ENCODE measurements around the gene SIT1.

SIT1 gene

DNA sequence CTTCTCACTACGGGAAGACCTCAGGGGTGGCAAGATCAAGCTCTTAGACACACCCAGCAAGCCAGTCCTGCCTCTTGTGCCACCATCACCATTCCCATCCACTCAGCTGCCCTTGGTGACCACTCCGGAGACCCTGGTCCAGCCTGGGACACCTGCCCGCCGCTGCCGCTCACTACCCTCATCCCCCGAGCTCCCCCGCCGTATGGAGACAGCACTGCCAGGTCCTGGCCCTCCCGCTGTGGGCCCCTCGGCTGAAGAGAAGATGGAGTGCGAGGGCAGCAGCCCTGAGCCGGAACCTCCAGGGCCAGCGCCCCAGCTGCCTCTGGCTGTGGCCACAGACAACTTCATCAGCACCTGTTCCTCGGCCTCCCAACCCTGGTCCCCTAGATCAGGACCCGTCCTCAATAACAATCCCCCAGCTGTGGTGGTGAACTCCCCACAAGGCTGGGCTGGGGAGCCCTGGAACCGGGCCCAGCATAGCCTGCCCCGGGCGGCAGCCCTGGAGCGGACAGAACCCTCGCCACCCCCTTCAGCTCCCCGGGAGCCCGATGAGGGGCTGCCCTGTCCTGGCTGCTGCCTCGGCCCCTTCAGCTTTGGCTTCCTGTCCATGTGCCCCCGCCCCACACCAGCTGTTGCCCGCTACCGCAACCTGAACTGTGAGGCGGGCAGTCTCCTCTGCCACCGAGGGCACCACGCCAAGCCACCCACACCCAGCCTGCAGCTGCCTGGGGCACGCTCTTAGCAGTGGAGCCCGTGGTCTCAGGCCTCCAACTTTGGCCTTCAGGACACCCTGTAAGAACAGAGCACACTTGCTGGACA is 41.5 kb downstream of the SIT1 start:
- H3K9me3 ChIP-seq (ENCODE audit: control insufficient read depth, low read length): no peaks in the 10 kb centered on the region

DNA sequence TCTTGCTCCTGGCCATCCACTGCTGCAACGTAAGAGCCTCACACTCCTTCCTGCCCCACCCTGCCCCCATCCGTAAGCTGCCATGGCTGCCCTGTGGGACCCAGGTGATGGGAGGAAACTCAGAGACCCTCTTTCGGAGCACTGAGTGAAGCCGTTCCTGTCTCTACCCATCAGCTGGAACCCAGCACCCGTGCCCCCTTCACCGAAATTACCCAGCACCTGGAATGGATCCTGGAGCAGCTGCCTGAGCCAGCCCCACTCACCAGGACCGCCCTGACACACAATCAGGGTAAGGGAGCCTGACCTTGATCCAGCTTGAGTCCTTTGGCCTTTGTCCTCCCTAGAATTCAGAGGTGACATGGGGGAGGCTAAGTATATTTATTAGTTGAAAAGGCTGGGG is 42.5 kb downstream of the SIT1 start:
- H3K9me3 ChIP-seq (ENCODE audit: control insufficient read depth, low read length): no peaks in the 10 kb centered on the region
- H3K27ac ChIP-seq (ENCODE audit: insufficient read depth, low read length, poor library complexity, severe bottlenecking): no peak overlapping the region
- peaks cover 23% of the 10 kb centered on the region for H3K36me3 ChIP-seq (ENCODE audit: control insufficient read depth, insufficient read depth, low read length)
- no peaks in the 10 kb centered on the region for H3K27me3 ChIP-seq (replicated peaks; ENCODE audit: control insufficient read depth, insufficient read depth, low read length, poor library complexity, severe bottlenecking)
- DNase-seq: no peak
- peaks cover 20% of the 10 kb centered on the region for H3K4me1 ChIP-seq (ENCODE audit: control insufficient read depth, insufficient read depth, low read length, poor library complexity, severe bottlenecking)
- no peak overlapping the region for H3K4me3 ChIP-seq (ENCODE audit: insufficient read depth, low read depth, low read length, poor library complexity, severe bottlenecking)

More for the DNA sequence above, 41.5 kb downstream of the SIT1 start:
- no peak overlapping the region for H3K27ac ChIP-seq (ENCODE audit: insufficient read depth, low read length, poor library complexity, severe bottlenecking)
- no peaks in the 10 kb centered on the region for H3K27me3 ChIP-seq (replicated peaks; ENCODE audit: control insufficient read depth, insufficient read depth, low read length, poor library complexity, severe bottlenecking)
- no peak overlapping the region for H3K4me3 ChIP-seq (ENCODE audit: insufficient read depth, low read depth, low read length, poor library complexity, severe bottlenecking)
- peaks cover 20% of the 10 kb centered on the region for H3K4me1 ChIP-seq (ENCODE audit: control insufficient read depth, insufficient read depth, low read length, poor library complexity, severe bottlenecking)
- DNase-seq: no peak
- H3K36me3 ChIP-seq (ENCODE audit: control insufficient read depth, insufficient read depth, low read length): peaks cover 23% of the 10 kb centered on the region

DNA sequence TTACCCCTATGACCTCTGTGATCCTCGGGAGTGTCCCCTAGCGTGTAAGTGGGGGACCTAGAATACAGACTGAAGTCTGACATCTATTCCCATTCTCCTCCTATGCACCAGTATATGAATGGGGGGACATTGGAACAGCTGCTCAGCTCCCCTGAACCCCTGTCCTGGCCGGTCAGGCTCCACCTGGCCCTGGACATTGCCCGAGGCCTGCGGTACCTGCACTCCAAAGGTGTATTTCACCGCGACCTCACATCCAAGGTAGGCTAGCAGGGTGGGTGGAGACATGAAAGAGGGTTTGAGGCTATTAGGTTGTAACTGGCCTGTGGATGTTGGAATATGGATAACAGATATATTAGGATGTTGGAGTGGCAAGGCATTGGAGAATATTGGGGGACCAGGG is 44.0 kb downstream of the SIT1 start:
- Histone ChIP-seq H3K27ac (ENCODE audit: insufficient read depth, low read length, poor library complexity, severe bottlenecking) (no peak overlapping the region), H3K36me3 (ENCODE audit: control insufficient read depth, insufficient read depth, low read length) (peaks cover 23% of the 10 kb centered on the region), H3K27me3 (replicated peaks; ENCODE audit: control insufficient read depth, insufficient read depth, low read length, poor library complexity, severe bottlenecking) (no peaks in the 10 kb centered on the region), H3K4me3 (ENCODE audit: insufficient read depth, low read depth, low read length, poor library complexity, severe bottlenecking) (no peak overlapping the region), H3K9me3 (ENCODE audit: control insufficient read depth, low read length) (no peaks in the 10 kb centered on the region), H3K4me1 (ENCODE audit: control insufficient read depth, insufficient read depth, low read length, poor library complexity, severe bottlenecking) (peaks cover 20% of the 10 kb centered on the region)
- no peak for DNase-seq

DNA sequence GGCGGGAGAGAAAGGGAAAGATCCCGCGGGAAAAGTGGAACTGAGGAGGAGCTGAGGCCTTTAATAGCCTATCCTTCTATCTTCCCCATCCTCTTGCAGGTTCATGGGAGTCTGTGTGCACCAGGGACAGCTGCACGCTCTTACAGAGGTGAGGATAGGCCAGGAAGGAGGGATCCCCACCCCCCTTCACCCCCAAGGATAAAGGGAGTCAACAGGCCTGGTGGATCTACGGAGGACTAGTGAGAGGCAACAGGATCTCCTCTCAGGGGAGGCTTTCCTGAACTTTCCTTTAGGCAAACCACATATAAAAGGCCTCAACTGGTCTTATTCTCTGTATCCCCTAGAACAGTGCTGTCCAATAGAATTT is 44.6 kb downstream of the SIT1 start:
- Histone ChIP-seq H3K9me3 (ENCODE audit: control insufficient read depth, low read length) (no peaks in the 10 kb centered on the region), H3K4me1 (ENCODE audit: control insufficient read depth, insufficient read depth, low read length, poor library complexity, severe bottlenecking) (peaks cover 20% of the 10 kb centered on the region), H3K27ac (ENCODE audit: insufficient read depth, low read length, poor library complexity, severe bottlenecking) (peak overlapping the region; percentile 81), H3K27me3 (replicated peaks; ENCODE audit: control insufficient read depth, insufficient read depth, low read length, poor library complexity, severe bottlenecking) (no peaks in the 10 kb centered on the region), H3K36me3 (ENCODE audit: control insufficient read depth, insufficient read depth, low read length) (peaks cover 23% of the 10 kb centered on the region), H3K4me3 (ENCODE audit: insufficient read depth, low read depth, low read length, poor library complexity, severe bottlenecking) (peak overlapping the region; percentile 69)
- no peak for DNase-seq

DNA sequence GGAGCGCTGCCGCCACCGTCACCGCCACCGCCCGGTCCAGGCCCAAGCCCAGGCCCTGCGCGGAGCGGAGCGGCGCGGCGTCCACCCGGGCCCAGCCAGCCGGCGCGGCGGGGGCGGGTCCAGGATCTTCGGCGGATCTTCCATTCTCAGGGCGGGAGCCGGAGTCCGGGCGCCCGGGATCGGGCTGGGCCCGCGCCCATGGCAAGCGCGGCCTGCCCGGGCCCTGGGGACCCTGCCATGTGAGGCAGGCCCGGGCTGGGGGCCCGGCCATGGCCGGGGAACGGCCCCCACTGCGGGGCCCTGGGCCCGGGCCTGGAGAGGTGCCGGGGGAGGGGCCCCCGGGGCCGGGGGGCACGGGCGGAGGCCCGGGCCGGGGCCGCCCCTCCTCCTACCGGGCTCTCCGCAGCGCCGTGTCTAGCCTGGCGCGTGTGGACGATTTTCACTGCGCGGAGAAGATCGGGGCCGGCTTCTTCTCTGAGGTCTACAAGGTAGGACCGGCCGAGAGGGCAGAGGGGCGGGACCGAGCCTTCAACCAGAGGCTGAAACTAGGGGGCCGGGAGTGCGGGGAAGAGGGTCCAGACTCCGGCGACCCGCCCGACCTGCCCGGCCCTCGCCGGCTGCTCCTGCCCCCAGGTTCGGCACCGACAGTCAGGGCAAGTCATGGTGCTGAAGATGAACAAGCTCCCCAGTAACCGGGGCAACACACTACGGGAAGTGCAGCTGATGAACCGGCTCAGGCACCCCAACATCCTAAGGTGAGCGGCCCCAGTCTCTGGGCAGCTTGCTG is 45.2 kb downstream of the SIT1 start:
- H3K4me1 ChIP-seq (ENCODE audit: control insufficient read depth, insufficient read depth, low read length, poor library complexity, severe bottlenecking): peaks cover 20% of the 10 kb centered on the region
- no peaks in the 10 kb centered on the region for H3K27me3 ChIP-seq (replicated peaks; ENCODE audit: control insufficient read depth, insufficient read depth, low read length, poor library complexity, severe bottlenecking)
- peak overlapping the region; percentile 81 for H3K27ac ChIP-seq (ENCODE audit: insufficient read depth, low read length, poor library complexity, severe bottlenecking)
- H3K36me3 ChIP-seq (ENCODE audit: control insufficient read depth, insufficient read depth, low read length): peaks cover 23% of the 10 kb centered on the region
- H3K4me3 ChIP-seq (ENCODE audit: insufficient read depth, low read depth, low read length, poor library complexity, severe bottlenecking): peak overlapping the region; percentile 69
- DNase-seq: peak in 2 of 3 donors; percentile 12 to 21
- H3K9me3 ChIP-seq (ENCODE audit: control insufficient read depth, low read length): no peaks in the 10 kb centered on the region

DNA sequence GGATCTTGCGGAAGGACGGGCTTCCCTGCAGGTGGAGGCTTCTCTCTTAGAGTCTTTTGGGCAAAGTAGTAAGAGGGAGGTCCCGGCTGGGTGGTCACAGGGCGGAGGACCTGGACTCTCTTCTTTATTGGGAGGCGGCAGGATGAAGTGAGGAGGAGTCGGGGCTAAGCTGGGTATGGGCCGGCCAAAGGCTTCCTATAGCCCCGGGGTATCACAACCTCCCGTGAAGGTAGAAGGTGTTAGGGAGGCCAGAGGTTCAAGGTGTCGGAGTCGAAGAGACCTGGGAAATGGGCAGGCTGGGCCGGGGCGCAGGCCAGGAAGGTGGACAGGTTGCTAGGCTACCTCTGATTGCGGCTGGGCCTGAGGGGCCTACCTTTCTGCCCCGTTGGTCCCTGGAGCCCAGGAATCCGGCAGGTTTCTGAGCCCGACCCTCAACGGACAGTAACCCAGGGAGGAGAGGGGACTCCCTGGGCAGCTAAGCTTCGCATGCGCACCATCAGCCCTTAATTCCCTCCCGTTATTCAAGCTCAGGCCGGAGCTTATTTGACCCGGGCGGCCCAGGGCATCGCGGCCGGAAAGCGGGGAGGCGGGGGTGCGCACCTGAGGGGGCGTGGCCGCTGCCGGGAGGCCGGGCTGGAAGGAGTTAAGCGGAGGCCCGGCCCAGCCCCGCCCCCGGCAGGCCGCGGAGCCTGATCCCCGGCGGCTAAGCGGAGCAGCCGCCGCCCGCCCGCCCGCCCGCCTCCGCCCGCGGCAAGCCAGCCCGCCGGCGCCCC is 46.0 kb downstream of the SIT1 start, which contains the start of gene TESK1:
TSS of gene TESK1 (plus strand) at position 685 of the 773 bp plus-strand sequence. CDS start 358 bp downstream, outside the sequence.
- peak; percentile 66 to 77 (median 67) for DNase-seq

DNA sequence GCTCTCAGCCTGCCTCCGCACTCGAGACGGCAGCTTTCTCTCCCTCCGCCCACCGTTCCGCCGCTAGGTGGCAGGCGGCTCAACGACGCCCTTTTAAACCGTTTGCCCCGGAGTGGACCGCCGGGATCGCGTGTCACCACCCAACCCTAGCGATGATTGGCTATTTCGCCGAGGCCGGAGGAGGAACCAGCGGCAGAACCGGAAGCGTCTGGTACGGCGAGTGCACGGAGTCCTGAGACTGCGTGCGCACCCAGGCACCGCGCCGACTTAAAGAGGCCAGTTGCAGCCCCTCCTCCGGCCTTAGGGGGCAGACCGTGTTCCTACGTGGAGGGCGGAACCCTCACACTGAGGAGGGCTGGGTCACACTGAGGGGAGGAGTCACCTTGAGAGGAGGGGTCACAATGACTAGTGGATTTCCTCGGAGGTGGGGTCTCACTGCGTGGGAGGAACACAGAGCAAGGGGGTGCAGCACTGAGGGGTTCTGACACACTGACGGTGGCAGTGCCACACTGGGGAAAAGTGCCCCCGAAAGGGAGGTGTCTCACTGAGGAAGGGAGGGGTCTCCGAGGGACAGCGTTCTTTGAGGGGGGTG is 46.6 kb downstream of the SIT1 start:
- peak; percentile 99 to 100 (median 99) for DNase-seq
- peaks cover 20% of the 10 kb centered on the region for H3K4me1 ChIP-seq (ENCODE audit: control insufficient read depth, insufficient read depth, low read length, poor library complexity, severe bottlenecking)
- H3K9me3 ChIP-seq (ENCODE audit: control insufficient read depth, low read length): no peaks in the 10 kb centered on the region
- H3K4me3 ChIP-seq (ENCODE audit: insufficient read depth, low read depth, low read length, poor library complexity, severe bottlenecking): peak overlapping the region; percentile 65
- no peaks in the 10 kb centered on the region for H3K27me3 ChIP-seq (replicated peaks; ENCODE audit: control insufficient read depth, insufficient read depth, low read length, poor library complexity, severe bottlenecking)
- H3K27ac ChIP-seq (ENCODE audit: insufficient read depth, low read length, poor library complexity, severe bottlenecking): peak overlapping the region; percentile 83
- H3K36me3 ChIP-seq (ENCODE audit: control insufficient read depth, insufficient read depth, low read length): peaks cover 13% of the 10 kb centered on the region

More for the DNA sequence above, 46.0 kb downstream of the SIT1 start, which contains the start of gene TESK1:
- H3K4me1 ChIP-seq (ENCODE audit: control insufficient read depth, insufficient read depth, low read length, poor library complexity, severe bottlenecking): peaks cover 20% of the 10 kb centered on the region
- peaks cover 20% of the 10 kb centered on the region for H3K36me3 ChIP-seq (ENCODE audit: control insufficient read depth, insufficient read depth, low read length)
- H3K4me3 ChIP-seq (ENCODE audit: insufficient read depth, low read depth, low read length, poor library complexity, severe bottlenecking): peak within 1 kb of the TSS; percentile 69
- H3K27ac ChIP-seq (ENCODE audit: insufficient read depth, low read length, poor library complexity, severe bottlenecking): peak within 1 kb of the TSS; percentile 83
- no peaks in the 10 kb centered on the region for H3K27me3 ChIP-seq (replicated peaks; ENCODE audit: control insufficient read depth, insufficient read depth, low read length, poor library complexity, severe bottlenecking)
- H3K9me3 ChIP-seq (ENCODE audit: control insufficient read depth, low read length): no peaks in the 10 kb centered on the region

DNA sequence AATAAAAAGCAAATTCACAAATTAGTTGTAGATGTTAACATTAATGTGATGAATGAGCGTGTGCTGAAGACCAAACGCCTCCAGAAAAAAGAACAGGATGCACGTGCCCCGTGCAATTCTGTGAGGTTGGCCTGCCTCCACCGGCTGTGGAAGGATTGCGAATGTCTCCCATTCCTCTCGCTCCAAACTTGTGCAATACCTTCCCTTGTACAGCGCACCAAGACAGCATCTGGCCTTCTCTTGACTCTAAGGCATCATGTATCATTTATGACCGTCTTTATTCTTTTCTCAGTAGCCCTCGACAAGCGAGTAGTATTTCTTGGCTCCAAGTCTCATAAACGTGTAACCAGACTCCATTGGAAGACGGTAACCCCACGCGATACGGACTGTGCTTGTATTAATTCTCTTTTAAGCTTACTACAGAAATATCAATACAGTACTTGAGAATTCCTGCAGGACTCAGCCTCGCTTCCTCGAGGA is 47.2 kb downstream of the SIT1 start:
- DNase-seq: no peak
- Histone ChIP-seq H3K4me1 (ENCODE audit: control insufficient read depth, insufficient read depth, low read length, poor library complexity, severe bottlenecking) (peaks cover 20% of the 10 kb centered on the region), H3K36me3 (ENCODE audit: control insufficient read depth, insufficient read depth, low read length) (peaks cover 8% of the 10 kb centered on the region), H3K9me3 (ENCODE audit: control insufficient read depth, low read length) (no peaks in the 10 kb centered on the region), H3K27me3 (replicated peaks; ENCODE audit: control insufficient read depth, insufficient read depth, low read length, poor library complexity, severe bottlenecking) (no peaks in the 10 kb centered on the region), H3K4me3 (ENCODE audit: insufficient read depth, low read depth, low read length, poor library complexity, severe bottlenecking) (peak overlapping the region; percentile 3), H3K27ac (ENCODE audit: insufficient read depth, low read length, poor library complexity, severe bottlenecking) (peak overlapping the region; percentile 61)
